Suppressor macrophage (primary cell): ENCODE results near the gene MUC5B.

Experiments used
- DNase-seq, 4 experiments: peaks; one replicate each; pipeline ENCODE4 v3.0.0-alpha.2; 2020 to 2022

MUC5B gene

GRCh38 chr11:1285876-1286275, 63.0 kb downstream of the MUC5B start:
- no peak for DNase-seq

GRCh38 chr11:1287928-1288327, 65.1 kb downstream of the MUC5B start:
- DNase-seq = no peak

- no peak for DNase-seq
These were observed 65.7 kb downstream of the MUC5B start for GRCh38 chr11:1288426-1289151.

GRCh38 chr11:1289211-1289935, 66.5 kb downstream of the MUC5B start:
- no peak for DNase-seq

GRCh38 chr11:1290052-1291040, 67.5 kb downstream of the MUC5B start:
- DNase-seq = no peak

GRCh38 chr11:1291295-1292017, 68.6 kb downstream of the MUC5B start:
- no peak for DNase-seq

GRCh38 chr11:1292018-1292643, 69.3 kb downstream of the MUC5B start:
- no peak for DNase-seq

- DNase-seq = no peak
These were observed 70.1 kb downstream of the MUC5B start for GRCh38 chr11:1292644-1293618.

- peak in 3 of 4 experiments; percentile 30 to 46 (median 41) for DNase-seq
These were observed 70.8 kb downstream of the MUC5B start for GRCh38 chr11:1293619-1294015.

GRCh38 chr11:1295086-1295485, 72.2 kb downstream of the MUC5B start:
- DNase-seq = no peak

GRCh38 chr11:1295591-1295990, 72.7 kb downstream of the MUC5B start:
- DNase-seq = no peak

GRCh38 chr11:1296287-1296686, 73.4 kb downstream of the MUC5B start:
- DNase-seq = no peak

GRCh38 chr11:1297011-1297575, 74.2 kb downstream of the MUC5B start:
- DNase-seq = no peak

- no peak for DNase-seq
These were observed 75.0 kb downstream of the MUC5B start for GRCh38 chr11:1297576-1298473.

GRCh38 chr11:1298695-1299492, 76.0 kb downstream of the MUC5B start:
- peak; percentile 84 to 92 (median 90) for DNase-seq

GRCh38 chr11:1299621-1300020, 76.8 kb downstream of the MUC5B start:
- no peak for DNase-seq

- no peak for DNase-seq
These were observed 77.3 kb downstream of the MUC5B start for GRCh38 chr11:1300121-1300520.

GRCh38 chr11:1300569-1301187, 77.8 kb downstream of the MUC5B start:
- no peak for DNase-seq
